ENCODE measurements around the gene ZBTB21. TPM values are rescaled to one million over a fixed set of nuclear protein-coding genes. Genes with fewer than 3 reads are reported as not detected.

The ZBTB21 gene
- total and polyA plus RNA-seq, 9 of the 15 experiments (the other 6 are each of a cell fraction or from before 2014, with no cell fraction given) = 2.2 to 15.2 (median 8.7) TPM

- TF ChIP-seq, protein P1, sequence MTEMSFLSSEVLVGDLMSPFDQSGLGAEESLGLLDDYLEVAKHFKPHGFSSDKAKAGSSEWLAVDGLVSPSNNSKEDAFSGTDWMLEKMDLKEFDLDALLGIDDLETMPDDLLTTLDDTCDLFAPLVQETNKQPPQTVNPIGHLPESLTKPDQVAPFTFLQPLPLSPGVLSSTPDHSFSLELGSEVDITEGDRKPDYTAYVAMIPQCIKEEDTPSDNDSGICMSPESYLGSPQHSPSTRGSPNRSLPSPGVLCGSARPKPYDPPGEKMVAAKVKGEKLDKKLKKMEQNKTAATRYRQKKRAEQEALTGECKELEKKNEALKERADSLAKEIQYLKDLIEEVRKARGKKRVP (CRISPR knock-in tag; IDR thresholded peaks at IDR 0.05) = no peak
- no peak for TF ChIP-seq IRF2 (CRISPR knock-in tag; IDR thresholded peaks at IDR 0.05)
- TF ChIP-seq L3MBTL2 (IDR thresholded peaks at IDR 0.05) = peak; percentile 84
- no peak for TF ChIP-seq GATA2 (CRISPR knock-in tag; IDR thresholded peaks at IDR 0.05)
- no peak for TF ChIP-seq NCOA4 (IDR thresholded peaks at IDR 0.05; ENCODE audit: partially characterized antibody)
- 0 out of 2 replicates have a peak, but pooled peaks have one; percentile 62 for TF ChIP-seq GATAD2B (IDR thresholded peaks at IDR 0.05; ENCODE audit: borderline replicate concordance)
- TF ChIP-seq SPI1 (IDR thresholded peaks at IDR 0.05; ENCODE audit: borderline replicate concordance, low read depth, low read length) = no peak
- no peak for TF ChIP-seq ARID2 (IDR thresholded peaks at IDR 0.05)
- no peak for TF ChIP-seq RAD21 (CRISPR knock-in tag; conservative IDR thresholded peaks at IDR 0.05 in 1 of 2, IDR thresholded peaks at IDR 0.05 in 1 of 2)
- TF ChIP-seq ZBTB8A (IDR thresholded peaks at IDR 0.05; ENCODE audit: partially characterized antibody) = no peak
- TF ChIP-seq, protein P2, sequence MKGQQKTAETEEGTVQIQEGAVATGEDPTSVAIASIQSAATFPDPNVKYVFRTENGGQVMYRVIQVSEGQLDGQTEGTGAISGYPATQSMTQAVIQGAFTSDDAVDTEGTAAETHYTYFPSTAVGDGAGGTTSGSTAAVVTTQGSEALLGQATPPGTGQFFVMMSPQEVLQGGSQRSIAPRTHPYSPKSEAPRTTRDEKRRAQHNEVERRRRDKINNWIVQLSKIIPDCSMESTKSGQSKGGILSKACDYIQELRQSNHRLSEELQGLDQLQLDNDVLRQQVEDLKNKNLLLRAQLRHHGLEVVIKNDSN (CRISPR knock-in tag; IDR thresholded peaks at IDR 0.05) = no peak
- TF ChIP-seq, protein P3, sequence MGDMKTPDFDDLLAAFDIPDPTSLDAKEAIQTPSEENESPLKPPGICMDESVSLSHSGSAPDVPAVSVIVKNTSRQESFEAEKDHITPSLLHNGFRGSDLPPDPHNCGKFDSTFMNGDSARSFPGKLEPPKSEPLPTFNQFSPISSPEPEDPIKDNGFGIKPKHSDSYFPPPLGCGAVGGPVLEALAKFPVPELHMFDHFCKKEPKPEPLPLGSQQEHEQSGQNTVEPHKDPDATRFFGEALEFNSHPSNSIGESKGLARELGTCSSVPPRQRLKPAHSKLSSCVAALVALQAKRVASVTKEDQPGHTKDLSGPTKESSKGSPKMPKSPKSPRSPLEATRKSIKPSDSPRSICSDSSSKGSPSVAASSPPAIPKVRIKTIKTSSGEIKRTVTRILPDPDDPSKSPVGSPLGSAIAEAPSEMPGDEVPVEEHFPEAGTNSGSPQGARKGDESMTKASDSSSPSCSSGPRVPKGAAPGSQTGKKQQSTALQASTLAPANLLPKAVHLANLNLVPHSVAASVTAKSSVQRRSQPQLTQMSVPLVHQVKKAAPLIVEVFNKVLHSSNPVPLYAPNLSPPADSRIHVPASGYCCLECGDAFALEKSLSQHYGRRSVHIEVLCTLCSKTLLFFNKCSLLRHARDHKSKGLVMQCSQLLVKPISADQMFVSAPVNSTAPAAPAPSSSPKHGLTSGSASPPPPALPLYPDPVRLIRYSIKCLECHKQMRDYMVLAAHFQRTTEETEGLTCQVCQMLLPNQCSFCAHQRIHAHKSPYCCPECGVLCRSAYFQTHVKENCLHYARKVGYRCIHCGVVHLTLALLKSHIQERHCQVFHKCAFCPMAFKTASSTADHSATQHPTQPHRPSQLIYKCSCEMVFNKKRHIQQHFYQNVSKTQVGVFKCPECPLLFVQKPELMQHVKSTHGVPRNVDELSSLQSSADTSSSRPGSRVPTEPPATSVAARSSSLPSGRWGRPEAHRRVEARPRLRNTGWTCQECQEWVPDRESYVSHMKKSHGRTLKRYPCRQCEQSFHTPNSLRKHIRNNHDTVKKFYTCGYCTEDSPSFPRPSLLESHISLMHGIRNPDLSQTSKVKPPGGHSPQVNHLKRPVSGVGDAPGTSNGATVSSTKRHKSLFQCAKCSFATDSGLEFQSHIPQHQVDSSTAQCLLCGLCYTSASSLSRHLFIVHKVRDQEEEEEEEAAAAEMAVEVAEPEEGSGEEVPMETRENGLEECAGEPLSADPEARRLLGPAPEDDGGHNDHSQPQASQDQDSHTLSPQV (IDR thresholded peaks at IDR 0.05) = peak; percentile 69; the same call in 1 of the 2 replicates
- TF ChIP-seq, protein P4, sequence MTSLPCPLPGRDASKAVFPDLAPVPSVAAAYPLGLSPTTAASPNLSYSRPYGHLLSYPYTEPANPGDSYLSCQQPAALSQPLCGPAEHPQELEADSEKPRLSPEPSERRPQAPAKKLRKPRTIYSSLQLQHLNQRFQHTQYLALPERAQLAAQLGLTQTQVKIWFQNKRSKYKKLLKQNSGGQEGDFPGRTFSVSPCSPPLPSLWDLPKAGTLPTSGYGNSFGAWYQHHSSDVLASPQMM (CRISPR knock-in tag; IDR thresholded peaks at IDR 0.05) = no peak
- TF ChIP-seq U2AF2 (optimal IDR thresholded peaks at IDR 0.05; ENCODE audit: low read depth, low read length) = no peak
- no peak for TF ChIP-seq ZNF584 (CRISPR knock-in tag; IDR thresholded peaks at IDR 0.05; ENCODE audit: low read depth)
- no peak for TF ChIP-seq ZNF165 (CRISPR knock-in tag; IDR thresholded peaks at IDR 0.05; ENCODE audit: borderline replicate concordance)
- peak; percentile 78; the same call in 1 of the 2 replicates for TF ChIP-seq ZBTB1 (CRISPR knock-in tag; IDR thresholded peaks at IDR 0.05; ENCODE audit: borderline replicate concordance, low read depth)
These were observed 641 bp upstream of the ZBTB21 start (continued) for GRCh38 chr21:42010507-42011495.

Data from K562 (cell line).